ENCODE measurements around the gene LARGE2. TPM values are rescaled to one million over a fixed set of nuclear protein-coding genes. Genes with fewer than 3 reads are reported as not detected.

LARGE2 gene
- total RNA-seq, 1 donor from 2014 or later: 0.36 TPM

GRCh38 chr11:45894555-45895247 is 27.8 kb upstream of the LARGE2 start:
- peaks cover 3% of the 10 kb centered on the region for H3K36me3 Mint-ChIP-seq (ENCODE audit: low read depth, unreplicated experiment)
- H3K9me3 Mint-ChIP-seq (ENCODE audit: unreplicated experiment): no peaks in the 10 kb centered on the region
- H3K27me3 Mint-ChIP-seq (ENCODE audit: low read depth, unreplicated experiment): peaks cover 36% of the 10 kb centered on the region
- Histone ChIP-seq H3K27me3 (ENCODE audit: insufficient read depth, low read length) (no peaks in the 10 kb centered on the region), H3K27ac (ENCODE audit: low read depth, low read length) (no peak overlapping the region), H3K9me3 (ENCODE audit: insufficient read depth, low read depth, low read length) (no peaks in the 10 kb centered on the region), H3K79me2 (ENCODE audit: insufficient read depth, low read length) (no peaks in the 10 kb centered on the region), H3K4me2 (ENCODE audit: low read length) (no peak overlapping the region), H3K36me3 (ENCODE audit: insufficient read depth, low read length) (no peaks in the 10 kb centered on the region), H3K9ac (ENCODE audit: low read length) (no peak overlapping the region), H4K20me1 (ENCODE audit: insufficient read depth, low read length) (no peaks in the 10 kb centered on the region), H3K4me1 (ENCODE audit: insufficient read depth, low read length) (peaks cover 6% of the 10 kb centered on the region), H3K4me3 (ENCODE audit: insufficient read depth, low read depth, low read length) (no peak overlapping the region), H2AFZ (ENCODE audit: low read depth, low read length) (no peak overlapping the region)
- no peak overlapping the region for H3K4me3 Mint-ChIP-seq (ENCODE audit: unreplicated experiment)
- FAIRE-seq (no peak), DNase-seq (ENCODE audit: low read depth) (no peak)
- TF ChIP-seq EZH2 (IDR thresholded peaks at IDR 0.05; ENCODE audit: insufficient read depth, low read length) (no peak), CTCF (IDR thresholded peaks at IDR 0.05; ENCODE audit: insufficient read depth, low read depth, low read length) (no peak)
- H3K27ac Mint-ChIP-seq (ENCODE audit: unreplicated experiment): no peak overlapping the region
- H3K4me1 Mint-ChIP-seq (ENCODE audit: low read depth, unreplicated experiment): no peaks in the 10 kb centered on the region

- H3K36me3 Mint-ChIP-seq (ENCODE audit: low read depth, unreplicated experiment): peaks cover 3% of the 10 kb centered on the region
- Histone ChIP-seq H3K4me2 (ENCODE audit: low read length) (no peak overlapping the region), H3K4me1 (ENCODE audit: insufficient read depth, low read length) (peaks cover 11% of the 10 kb centered on the region), H2AFZ (ENCODE audit: low read depth, low read length) (no peak overlapping the region), H4K20me1 (ENCODE audit: insufficient read depth, low read length) (peaks cover 4% of the 10 kb centered on the region), H3K27ac (ENCODE audit: low read depth, low read length) (no peak overlapping the region), H3K36me3 (ENCODE audit: insufficient read depth, low read length) (no peaks in the 10 kb centered on the region), H3K4me3 (ENCODE audit: insufficient read depth, low read depth, low read length) (no peak overlapping the region), H3K9ac (ENCODE audit: low read length) (no peak overlapping the region), H3K27me3 (ENCODE audit: insufficient read depth, low read length) (no peaks in the 10 kb centered on the region), H3K79me2 (ENCODE audit: insufficient read depth, low read length) (no peaks in the 10 kb centered on the region), H3K9me3 (ENCODE audit: insufficient read depth, low read depth, low read length) (no peaks in the 10 kb centered on the region)
- no peaks in the 10 kb centered on the region for H3K9me3 Mint-ChIP-seq (ENCODE audit: unreplicated experiment)
- DNase-seq (ENCODE audit: low read depth) (no peak), FAIRE-seq (no peak)
- TF ChIP-seq EZH2 (IDR thresholded peaks at IDR 0.05; ENCODE audit: insufficient read depth, low read length): no peak
- no peak for TF ChIP-seq CTCF (IDR thresholded peaks at IDR 0.05; ENCODE audit: insufficient read depth, low read depth, low read length)
- peaks cover 3% of the 10 kb centered on the region for H3K4me1 Mint-ChIP-seq (ENCODE audit: low read depth, unreplicated experiment)
- H3K27me3 Mint-ChIP-seq (ENCODE audit: low read depth, unreplicated experiment): peaks cover 34% of the 10 kb centered on the region
- no peak overlapping the region for H3K27ac Mint-ChIP-seq (ENCODE audit: unreplicated experiment)
- no peak overlapping the region for H3K4me3 Mint-ChIP-seq (ENCODE audit: unreplicated experiment)
Measured at GRCh38 chr11:45895553-45896259, 26.8 kb upstream of the LARGE2 start.

Data from astrocyte (in vitro differentiated cells and primary cell).